ENCODE measurements around the gene LRRC74B.

The LRRC74B gene

DNA sequence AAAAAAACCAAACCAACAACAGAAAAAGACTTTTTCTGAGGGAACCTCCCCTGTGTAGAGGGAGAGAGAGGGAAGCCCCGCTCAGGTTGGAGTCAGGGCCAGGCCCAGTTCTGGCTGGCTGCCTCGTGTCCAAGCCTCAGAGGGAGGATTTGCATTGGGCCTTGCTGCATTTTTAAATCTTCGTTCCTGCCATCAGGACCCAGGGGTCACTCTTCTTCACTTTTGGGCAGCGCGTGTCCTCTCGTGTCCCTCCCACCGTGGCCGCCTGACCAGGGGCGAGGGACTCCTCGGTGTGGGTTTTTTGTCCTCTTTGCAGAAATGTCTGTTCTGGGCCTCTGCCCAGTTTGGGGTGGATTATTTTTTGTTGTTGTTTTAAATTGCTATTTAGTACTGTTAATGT lies 57.9 kb downstream of the LRRC74B start:
- H3K9me2 ChIP-seq (replicated peaks; ENCODE audit: low read depth, low read length), result no peaks in the 10 kb centered on the region
- peaks cover 48% of the 10 kb centered on the region for H3K4me1 ChIP-seq (ENCODE audit: insufficient read depth, low read length, poor library complexity, severe bottlenecking)
- no peaks in the 10 kb centered on the region for H3K79me2 ChIP-seq (ENCODE audit: insufficient read depth, low read length)
- H3K4me3 ChIP-seq (ENCODE audit: low read length, poor library complexity, severe bottlenecking), result peak overlapping the region; percentile 31
- no peaks in the 10 kb centered on the region for H3K9me3 ChIP-seq (ENCODE audit: insufficient read depth, low read depth, low read length)
- no peaks in the 10 kb centered on the region for H4K20me1 ChIP-seq (ENCODE audit: insufficient read depth, low read length, poor library complexity, severe bottlenecking)
- H3F3A ChIP-seq (ENCODE audit: low read depth), result no peaks in the 10 kb centered on the region
- H3K27me3 ChIP-seq (ENCODE audit: insufficient read depth, low read length, poor library complexity, severe bottlenecking), result no peaks in the 10 kb centered on the region
- TF ChIP-seq, protein P1, sequence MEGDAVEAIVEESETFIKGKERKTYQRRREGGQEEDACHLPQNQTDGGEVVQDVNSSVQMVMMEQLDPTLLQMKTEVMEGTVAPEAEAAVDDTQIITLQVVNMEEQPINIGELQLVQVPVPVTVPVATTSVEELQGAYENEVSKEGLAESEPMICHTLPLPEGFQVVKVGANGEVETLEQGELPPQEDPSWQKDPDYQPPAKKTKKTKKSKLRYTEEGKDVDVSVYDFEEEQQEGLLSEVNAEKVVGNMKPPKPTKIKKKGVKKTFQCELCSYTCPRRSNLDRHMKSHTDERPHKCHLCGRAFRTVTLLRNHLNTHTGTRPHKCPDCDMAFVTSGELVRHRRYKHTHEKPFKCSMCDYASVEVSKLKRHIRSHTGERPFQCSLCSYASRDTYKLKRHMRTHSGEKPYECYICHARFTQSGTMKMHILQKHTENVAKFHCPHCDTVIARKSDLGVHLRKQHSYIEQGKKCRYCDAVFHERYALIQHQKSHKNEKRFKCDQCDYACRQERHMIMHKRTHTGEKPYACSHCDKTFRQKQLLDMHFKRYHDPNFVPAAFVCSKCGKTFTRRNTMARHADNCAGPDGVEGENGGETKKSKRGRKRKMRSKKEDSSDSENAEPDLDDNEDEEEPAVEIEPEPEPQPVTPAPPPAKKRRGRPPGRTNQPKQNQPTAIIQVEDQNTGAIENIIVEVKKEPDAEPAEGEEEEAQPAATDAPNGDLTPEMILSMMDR (conservative IDR thresholded peaks at IDR 0.05; ENCODE audit: low read length), result no peak
- TF ChIP-seq EZH2phosphoT487 (IDR thresholded peaks at IDR 0.05; ENCODE audit: borderline replicate concordance), result no peak
- no peaks in the 10 kb centered on the region for H3K36me3 ChIP-seq (ENCODE audit: insufficient read depth, low read length)
- H2AFZ ChIP-seq (ENCODE audit: low read length), result no peak overlapping the region
- H3K9ac ChIP-seq (ENCODE audit: low read depth, low read length, poor library complexity, severe bottlenecking), result no peak overlapping the region
- peak overlapping the region; percentile 62 for H3K4me2 ChIP-seq (ENCODE audit: low read depth, low read length, poor library complexity, severe bottlenecking)

DNA sequence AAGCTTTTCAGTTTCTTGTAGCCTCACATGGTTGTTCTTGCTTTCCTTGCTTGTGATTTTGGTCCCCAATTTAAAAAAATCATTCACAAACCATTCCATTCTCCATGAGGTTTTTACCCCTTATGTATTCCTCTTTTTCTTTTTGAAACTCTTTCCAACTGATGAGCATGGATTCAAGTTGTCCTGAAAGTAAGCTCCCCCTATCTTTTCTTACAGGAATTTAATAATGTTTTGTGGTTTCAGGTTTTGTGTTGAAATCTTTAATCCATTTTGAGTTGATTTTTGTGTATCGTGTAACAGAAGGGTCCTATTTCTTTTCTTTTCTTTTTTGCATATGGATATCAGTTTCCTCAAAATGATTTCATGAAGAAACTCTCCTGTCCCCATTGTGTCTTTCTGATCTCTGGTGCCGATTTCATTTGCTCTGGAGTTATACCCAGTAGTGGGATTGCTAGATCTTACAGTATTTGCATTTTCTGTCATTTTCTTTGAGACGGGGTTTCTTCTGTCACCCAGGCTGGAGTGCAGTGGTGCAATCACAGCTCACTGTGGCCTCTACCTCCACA lies 58.5 kb downstream of the LRRC74B start:
- TF ChIP-seq, protein P1 (conservative IDR thresholded peaks at IDR 0.05; ENCODE audit: low read length), result peak; percentile 18; the same call in 1 of the 2 replicates
- TF ChIP-seq EZH2phosphoT487 (IDR thresholded peaks at IDR 0.05; ENCODE audit: borderline replicate concordance), result no peak
- no peaks in the 10 kb centered on the region for H3K27me3 ChIP-seq (ENCODE audit: insufficient read depth, low read length, poor library complexity, severe bottlenecking)
- H2AFZ ChIP-seq (ENCODE audit: low read length), result no peak overlapping the region
- no peak overlapping the region for H3K9ac ChIP-seq (ENCODE audit: low read depth, low read length, poor library complexity, severe bottlenecking)
- no peaks in the 10 kb centered on the region for H3F3A ChIP-seq (ENCODE audit: low read depth)
- H3K36me3 ChIP-seq (ENCODE audit: insufficient read depth, low read length), result no peaks in the 10 kb centered on the region
- peaks cover 48% of the 10 kb centered on the region for H3K4me1 ChIP-seq (ENCODE audit: insufficient read depth, low read length, poor library complexity, severe bottlenecking)
- H3K4me3 ChIP-seq (ENCODE audit: low read length, poor library complexity, severe bottlenecking), result no peak overlapping the region
- H3K9me3 ChIP-seq (ENCODE audit: insufficient read depth, low read depth, low read length), result no peaks in the 10 kb centered on the region
- no peaks in the 10 kb centered on the region for H4K20me1 ChIP-seq (ENCODE audit: insufficient read depth, low read length, poor library complexity, severe bottlenecking)
- H3K9me2 ChIP-seq (replicated peaks; ENCODE audit: low read depth, low read length), result no peaks in the 10 kb centered on the region
- H3K79me2 ChIP-seq (ENCODE audit: insufficient read depth, low read length), result no peaks in the 10 kb centered on the region
- H3K4me2 ChIP-seq (ENCODE audit: low read depth, low read length, poor library complexity, severe bottlenecking), result peak overlapping the region; percentile 62

DNA sequence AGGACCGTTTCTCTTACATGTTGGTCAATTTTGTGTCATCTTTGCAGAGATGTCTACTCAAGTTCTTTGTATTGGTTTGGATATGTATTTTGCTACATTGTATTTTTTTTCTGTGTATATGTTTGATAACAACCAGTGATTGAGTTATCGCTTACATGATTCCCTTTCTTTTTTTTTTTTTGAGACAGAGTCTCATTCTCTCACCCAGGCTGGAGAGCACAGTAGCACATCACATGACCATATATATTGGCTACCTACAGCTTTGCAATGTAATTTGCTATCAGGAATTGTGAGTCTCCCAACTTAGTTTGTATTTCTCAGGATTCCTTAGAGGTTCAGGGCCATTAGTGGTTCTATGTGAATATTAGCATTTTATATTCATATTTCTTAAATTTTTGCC lies 59.5 kb downstream of the LRRC74B start:
- Histone ChIP-seq H3K79me2 (ENCODE audit: insufficient read depth, low read length) (no peaks in the 10 kb centered on the region), H3K9ac (ENCODE audit: low read depth, low read length, poor library complexity, severe bottlenecking) (peak overlapping the region; percentile 4), H3K9me3 (ENCODE audit: insufficient read depth, low read depth, low read length) (no peaks in the 10 kb centered on the region), H3K9me2 (replicated peaks; ENCODE audit: low read depth, low read length) (no peaks in the 10 kb centered on the region), H3K36me3 (ENCODE audit: insufficient read depth, low read length) (no peaks in the 10 kb centered on the region), H3K4me1 (ENCODE audit: insufficient read depth, low read length, poor library complexity, severe bottlenecking) (peaks cover 48% of the 10 kb centered on the region), H3F3A (ENCODE audit: low read depth) (no peaks in the 10 kb centered on the region), H2AFZ (ENCODE audit: low read length) (no peak overlapping the region), H3K27me3 (ENCODE audit: insufficient read depth, low read length, poor library complexity, severe bottlenecking) (no peaks in the 10 kb centered on the region), H4K20me1 (ENCODE audit: insufficient read depth, low read length, poor library complexity, severe bottlenecking) (no peaks in the 10 kb centered on the region), H3K4me2 (ENCODE audit: low read depth, low read length, poor library complexity, severe bottlenecking) (peak overlapping the region; percentile 62), H3K4me3 (ENCODE audit: low read length, poor library complexity, severe bottlenecking) (no peak overlapping the region)
- no peak for TF ChIP-seq EZH2phosphoT487 (IDR thresholded peaks at IDR 0.05; ENCODE audit: borderline replicate concordance)
- TF ChIP-seq, protein P1 (conservative IDR thresholded peaks at IDR 0.05; ENCODE audit: low read length), result no peak
